Activated CD4-positive, alpha-beta T cell treated with anti-CD3 and anti-CD28 coated beads, Interleukin-2, amount 50 U/mL, for 48 hours (primary cell): ENCODE measurements around the gene TMUB2.
"Not testable (repeated sequence)": the region's sequence is repeated elsewhere in the genome, so short reads cannot be mapped to it uniquely, and the experiment has no call there.

Source experiments
- DNase-seq, 2 experiments: peaks; one replicate each; pipeline ENCODE4 v3.0.0-alpha.2; 2020

TMUB2 gene

GRCh38 chr17:44186307-44187130 is at the start of gene TMUB2:
Gene TMUB2 (plus strand): TSS chr17:44186972. CDS start chr17:44187709, 737 bp downstream.
- peak; percentile 100 for DNase-seq

GRCh38 chr17:44137891-44138709 is 48.7 kb upstream of the TMUB2 start:
- DNase-seq, result peak; percentile 79 to 87

- not testable (repeated sequence) for DNase-seq
These were observed 42.9 kb upstream of the TMUB2 start for GRCh38 chr17:44143921-44144320.

- no peak for DNase-seq
These were observed 41.6 kb upstream of the TMUB2 start for GRCh38 chr17:44144966-44145739.

GRCh38 chr17:44146375-44147346 is 40.1 kb upstream of the TMUB2 start:
- no peak for DNase-seq

GRCh38 chr17:44147812-44148211 is 39.0 kb upstream of the TMUB2 start:
- DNase-seq, result no peak

GRCh38 chr17:44149066-44149465 is 37.7 kb upstream of the TMUB2 start:
- DNase-seq, result not testable (repeated sequence)

GRCh38 chr17:44149750-44150329 is 36.9 kb upstream of the TMUB2 start:
- DNase-seq, result no peak

GRCh38 chr17:44152875-44153274 is 33.9 kb upstream of the TMUB2 start:
- DNase-seq, result no peak

- DNase-seq, result no peak
These were observed 31.3 kb upstream of the TMUB2 start for GRCh38 chr17:44155488-44155887.

GRCh38 chr17:44159519-44160210 is 27.1 kb upstream of the TMUB2 start:
- peak in 1 of 2 experiments; percentile 29 for DNase-seq

- no peak for DNase-seq
These were observed 22.3 kb upstream of the TMUB2 start for GRCh38 chr17:44164476-44164875.

- no peak for DNase-seq
These were observed 19.5 kb upstream of the TMUB2 start for GRCh38 chr17:44167181-44167861.

GRCh38 chr17:44170135-44170498 is 16.7 kb upstream of the TMUB2 start:
- no peak for DNase-seq

GRCh38 chr17:44170499-44171201 is 16.1 kb upstream of the TMUB2 start, which contains the start of gene ASB16:
Gene ASB16 (plus strand): TSS chr17:44170704. CDS start chr17:44170790, 86 bp downstream.
- no peak for DNase-seq

GRCh38 chr17:44171931-44172455 is 14.8 kb upstream of the TMUB2 start:
- DNase-seq, result no peak

GRCh38 chr17:44174427-44174826 is 12.3 kb upstream of the TMUB2 start:
- DNase-seq, result no peak

- no peak for DNase-seq
These were observed 10.5 kb upstream of the TMUB2 start for GRCh38 chr17:44176257-44176656.
